Fibroblast of skin of left quadriceps (primary cell): ENCODE data around the gene PIK3R6.

Experiments used
- DNase-seq, 2 experiments: peaks; one replicate each; pipeline ENCODE4 v3.0.0-alpha.2; 2013; ENCODE audit warnings: low read depth in 2 of 2

PIK3R6 gene

DNA sequence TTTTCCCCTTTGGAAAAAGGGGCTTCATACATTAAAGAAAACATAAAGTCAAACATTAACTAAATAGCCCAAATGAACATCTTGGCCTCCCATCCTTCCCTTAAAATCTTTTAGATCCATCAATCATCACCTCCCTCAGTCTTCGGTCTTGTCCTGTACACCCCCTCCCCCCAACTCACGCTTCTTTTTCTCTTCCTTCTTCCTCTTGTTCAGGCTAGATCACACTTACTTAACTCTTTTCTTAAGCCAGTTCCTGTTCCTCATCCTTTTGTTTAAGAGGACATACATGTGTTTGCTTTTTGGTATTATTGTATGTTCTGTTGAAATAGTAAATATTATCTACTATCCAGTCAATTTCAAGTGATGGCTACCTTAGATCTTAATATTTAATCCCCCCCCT, 73.8 kb downstream of the PIK3R6 start:
- DNase-seq: no peak

DNA sequence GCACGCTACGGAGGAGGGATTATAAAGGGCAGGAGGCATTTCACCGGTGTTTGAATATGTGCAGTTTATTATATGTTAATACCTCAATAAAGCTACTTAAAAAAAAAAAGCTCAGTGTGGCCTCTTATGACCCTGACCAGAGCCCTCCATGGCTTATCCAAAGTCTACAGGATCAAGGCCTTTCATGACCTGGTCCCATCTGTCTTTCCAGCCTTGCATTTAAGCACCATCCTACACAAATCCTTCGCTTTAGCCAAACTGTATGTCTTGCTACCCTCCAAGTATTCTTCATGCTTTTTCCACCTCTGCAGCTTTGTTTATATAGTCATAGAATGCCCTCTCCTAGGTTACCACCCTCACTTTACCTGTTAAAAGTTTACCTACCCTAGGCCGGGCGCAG, 74.8 kb downstream of the PIK3R6 start:
- DNase-seq: no peak

DNA sequence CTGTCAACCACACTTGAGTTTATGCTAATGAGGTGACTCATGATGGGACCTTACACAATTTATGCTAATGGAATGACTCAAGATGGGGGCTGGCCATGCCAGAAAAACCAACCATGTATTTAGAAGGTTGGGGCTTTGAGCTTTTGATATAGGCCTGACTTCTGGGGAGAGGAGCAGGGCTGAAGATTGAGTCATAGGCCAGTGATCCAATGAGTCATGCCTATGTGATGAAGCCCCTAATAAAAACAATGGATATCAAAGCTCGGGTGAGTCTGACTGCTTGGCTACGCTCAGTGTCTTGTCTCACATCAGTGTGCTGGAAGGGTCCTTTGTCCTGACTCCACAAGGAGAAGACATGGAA, 75.6 kb downstream of the PIK3R6 start:
- DNase-seq: peak; percentile 31 to 36

DNA sequence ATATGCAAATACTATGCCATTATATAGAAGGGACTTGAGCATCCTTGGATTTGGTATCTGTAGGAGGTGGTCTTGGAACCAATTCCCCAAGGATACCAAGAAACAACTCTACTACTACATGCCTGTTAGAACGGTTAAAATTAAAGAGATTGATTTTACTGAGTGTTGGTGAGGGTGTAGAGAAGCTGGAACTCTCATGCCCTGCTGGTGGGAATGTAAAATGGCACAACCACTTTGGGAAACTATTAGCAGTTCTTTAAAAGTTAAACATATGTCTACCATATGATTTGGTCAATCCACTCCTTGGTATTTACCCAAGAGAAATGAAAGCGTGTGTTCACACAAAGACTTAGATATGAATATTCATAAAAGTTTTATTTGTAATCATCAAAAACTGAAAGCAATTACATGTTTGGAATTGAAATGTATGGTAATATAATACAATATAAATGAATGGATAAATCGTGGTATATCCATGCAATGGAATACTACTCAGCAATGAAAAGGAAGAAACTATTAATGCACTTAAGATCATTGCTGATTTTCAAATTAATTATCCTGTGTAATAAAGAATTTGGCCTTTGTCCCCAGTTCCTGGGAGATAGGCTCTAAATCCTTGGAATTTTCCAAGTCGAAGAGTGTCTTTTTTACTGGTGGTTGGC, 76.1 kb downstream of the PIK3R6 start:
- DNase-seq: no peak

DNA sequence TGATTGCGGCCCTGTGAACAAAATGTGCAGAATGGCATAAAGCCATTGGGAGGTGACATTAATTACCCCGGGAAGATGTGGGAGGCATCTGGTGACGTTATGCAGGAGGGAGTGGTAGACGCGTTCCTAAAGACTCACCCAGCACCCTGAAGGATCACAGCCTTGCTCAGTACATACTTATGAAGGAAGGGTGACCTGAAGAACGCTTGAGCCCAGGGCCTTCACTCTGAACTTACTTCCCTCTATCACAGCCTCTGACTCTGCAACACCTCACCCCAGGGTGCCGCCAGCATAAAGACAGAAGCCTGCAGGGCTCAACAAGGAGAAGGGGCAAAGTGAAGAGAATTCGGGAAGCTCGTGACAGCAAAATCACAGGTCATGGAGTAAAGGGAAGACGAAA, 77.7 kb downstream of the PIK3R6 start:
- DNase-seq: no peak

DNA sequence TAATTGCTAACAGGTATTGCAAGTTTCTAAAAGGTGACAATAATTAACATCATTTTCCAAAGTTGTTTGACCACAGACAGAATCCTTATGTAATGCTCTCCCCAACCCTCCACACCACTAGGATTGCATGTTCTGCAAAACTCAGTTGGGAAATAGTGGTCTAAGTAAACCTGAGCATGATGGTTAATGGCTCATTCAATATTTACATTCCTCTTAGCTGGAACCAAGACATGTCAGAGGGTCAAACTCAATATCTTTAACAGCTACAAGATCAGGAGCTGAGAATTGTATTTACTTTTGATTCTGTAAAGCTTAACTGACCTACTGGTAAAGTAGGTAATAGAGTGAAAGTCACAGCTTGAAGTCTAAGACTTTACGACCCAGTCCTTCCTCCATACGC, 78.5 kb downstream of the PIK3R6 start:
- no peak for DNase-seq

DNA sequence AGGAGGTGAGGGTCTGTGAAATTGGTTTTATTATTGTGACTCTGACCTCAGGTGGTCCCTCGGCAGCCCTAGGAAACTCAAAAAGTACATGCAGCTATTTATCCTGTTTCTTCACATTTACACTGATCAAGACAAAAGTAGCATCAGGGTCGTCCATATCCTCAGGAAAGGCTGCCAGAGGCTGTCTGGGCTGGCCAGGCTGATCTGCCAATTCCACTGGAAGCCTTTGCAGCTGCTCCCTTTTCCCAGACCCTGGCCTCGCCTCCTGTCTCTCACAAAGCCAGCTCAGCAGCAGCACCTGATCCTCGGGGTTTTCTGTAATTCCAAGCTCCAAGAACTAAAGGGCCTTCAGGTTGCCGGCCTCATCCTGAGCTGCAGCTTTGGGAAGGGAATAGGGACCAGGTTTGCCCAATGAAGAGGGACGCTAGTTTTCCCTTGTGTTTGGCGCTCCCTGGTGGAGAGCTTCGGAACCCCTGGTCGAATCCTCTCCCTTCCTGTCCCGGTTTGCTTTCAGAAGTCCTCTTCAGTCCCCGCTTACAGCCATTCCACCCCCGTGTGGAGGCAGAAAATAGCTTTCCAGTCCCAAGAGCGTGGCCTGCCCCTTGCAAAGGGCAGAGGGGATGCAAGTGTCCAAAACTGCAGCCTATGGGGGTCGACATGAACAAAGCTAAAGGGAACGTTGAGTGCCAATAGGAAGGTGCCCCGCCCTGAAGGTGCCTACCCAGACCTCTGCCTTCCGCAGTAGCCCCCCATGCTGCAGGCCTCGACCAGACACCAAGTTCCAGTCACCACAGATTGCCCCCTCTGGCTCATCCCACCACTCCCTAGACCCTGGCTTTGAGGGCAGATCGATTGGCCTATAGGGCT, 81.7 kb downstream of the PIK3R6 start:
- peak; percentile 29 for DNase-seq

DNA sequence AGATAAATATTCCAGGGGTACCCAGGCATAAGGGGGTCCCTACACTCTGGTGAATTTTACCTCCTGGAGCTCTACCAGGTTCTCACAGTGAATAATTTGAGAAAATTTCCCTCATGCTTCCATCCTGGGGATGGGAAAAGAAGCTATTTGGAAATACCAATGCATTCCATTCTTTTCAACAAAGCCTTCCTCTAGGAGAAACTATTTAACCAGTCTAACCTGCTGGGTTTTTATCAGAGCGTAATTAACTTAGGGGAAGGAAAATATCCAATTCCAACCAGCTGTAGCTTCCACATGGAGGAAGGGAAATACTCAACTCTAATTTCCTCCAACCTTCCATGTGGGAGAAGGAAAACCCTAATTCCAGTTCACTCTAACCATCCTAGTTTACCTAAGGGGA, 85.3 kb downstream of the PIK3R6 start:
- no peak for DNase-seq

DNA sequence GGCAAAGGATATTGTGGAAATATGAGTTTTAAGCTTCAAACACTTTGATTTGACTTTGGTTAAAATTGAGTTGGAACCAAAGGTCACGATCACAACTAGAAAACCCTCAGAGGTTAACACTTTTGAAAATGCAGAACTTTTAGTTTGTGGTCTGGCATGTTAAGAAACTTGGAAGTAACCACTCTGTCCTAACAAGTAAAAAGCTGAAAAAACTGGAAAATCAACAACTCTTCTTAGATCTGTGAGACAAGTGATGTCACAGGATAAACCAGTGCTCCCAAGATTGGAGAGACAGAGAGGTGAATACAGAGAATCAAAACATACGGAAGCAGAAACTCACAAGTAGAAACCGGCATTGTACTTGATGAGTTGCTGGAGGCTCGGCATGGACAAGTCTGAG, 85.7 kb downstream of the PIK3R6 start:
- DNase-seq: no peak

DNA sequence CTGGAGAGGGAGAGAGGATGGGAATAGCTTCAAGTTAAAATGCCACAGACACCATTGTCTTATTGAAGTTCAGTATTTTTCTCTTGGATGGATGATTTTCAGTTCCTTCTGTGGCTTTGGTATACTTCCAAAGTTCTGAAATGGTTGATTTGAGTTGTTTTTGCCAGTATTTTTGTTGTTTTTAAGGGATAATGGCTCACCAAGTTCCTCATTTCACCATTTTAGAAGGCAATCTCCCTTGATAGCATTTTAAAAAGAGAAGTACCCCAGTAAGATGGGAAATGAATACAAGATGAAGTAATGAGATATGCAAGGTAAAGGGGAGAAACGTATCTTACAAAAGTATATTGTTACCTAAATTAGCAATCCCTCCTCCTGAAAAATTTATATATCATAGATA, 90.6 kb downstream of the PIK3R6 start:
- no peak for DNase-seq

DNA sequence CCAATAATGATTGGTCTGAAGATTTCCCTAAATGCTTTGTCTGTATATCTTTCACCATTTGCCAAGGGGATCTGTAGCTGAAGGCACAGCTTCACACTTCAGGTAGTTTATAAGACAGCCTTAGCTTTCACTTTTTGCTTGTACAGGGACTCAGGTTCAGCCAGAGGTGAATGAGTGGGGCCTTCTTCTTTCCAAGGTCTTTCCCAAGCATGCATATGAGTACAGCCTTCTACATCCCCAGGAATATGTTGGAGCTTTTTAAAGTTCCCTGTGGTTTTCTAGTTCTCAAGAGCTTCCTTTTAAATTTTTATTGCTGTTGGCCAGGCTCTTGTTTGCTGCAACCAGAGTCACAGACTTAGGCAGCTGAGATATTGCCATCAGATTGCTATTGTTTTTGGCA, 91.2 kb downstream of the PIK3R6 start:
- no peak for DNase-seq

DNA sequence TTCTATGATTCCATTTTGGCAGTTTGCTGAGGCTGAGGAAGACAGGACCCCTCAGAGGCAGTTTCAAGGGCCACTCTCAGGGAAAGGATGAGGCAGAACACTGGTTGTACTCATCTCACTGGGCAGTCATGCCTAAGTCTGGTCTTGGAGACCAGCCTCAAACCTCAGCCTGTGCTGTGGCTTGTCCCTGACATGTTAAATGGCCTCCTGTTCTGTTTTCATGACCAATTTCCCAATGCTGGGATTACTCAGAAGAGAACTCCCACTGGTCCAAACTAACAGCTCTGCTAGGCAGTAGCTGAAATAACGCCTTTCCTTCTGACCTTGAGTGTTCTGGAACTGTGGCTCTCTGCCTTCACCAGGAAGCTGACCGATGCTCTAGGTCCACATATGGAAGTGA, 100.7 kb downstream of the PIK3R6 start:
- DNase-seq: no peak

DNA sequence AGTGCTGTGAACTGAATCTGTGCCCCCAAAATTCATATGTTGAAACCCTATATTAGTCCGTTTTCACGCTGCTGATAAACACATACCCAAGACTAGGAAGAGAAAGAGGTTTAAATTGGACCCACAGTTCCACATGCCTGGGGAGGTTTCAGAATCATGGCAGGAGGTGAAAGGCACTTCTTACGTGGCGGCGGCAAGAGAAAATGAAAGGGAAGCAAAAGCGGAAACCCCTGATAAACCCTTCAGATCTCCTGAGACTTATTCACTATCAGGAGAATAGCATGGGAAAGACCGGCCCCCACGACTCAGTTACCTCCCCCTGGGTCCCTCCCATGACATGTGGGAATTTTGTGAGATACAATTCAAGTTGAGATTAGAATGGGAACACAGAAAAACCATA, 105.5 kb downstream of the PIK3R6 start:
- DNase-seq: no peak

DNA sequence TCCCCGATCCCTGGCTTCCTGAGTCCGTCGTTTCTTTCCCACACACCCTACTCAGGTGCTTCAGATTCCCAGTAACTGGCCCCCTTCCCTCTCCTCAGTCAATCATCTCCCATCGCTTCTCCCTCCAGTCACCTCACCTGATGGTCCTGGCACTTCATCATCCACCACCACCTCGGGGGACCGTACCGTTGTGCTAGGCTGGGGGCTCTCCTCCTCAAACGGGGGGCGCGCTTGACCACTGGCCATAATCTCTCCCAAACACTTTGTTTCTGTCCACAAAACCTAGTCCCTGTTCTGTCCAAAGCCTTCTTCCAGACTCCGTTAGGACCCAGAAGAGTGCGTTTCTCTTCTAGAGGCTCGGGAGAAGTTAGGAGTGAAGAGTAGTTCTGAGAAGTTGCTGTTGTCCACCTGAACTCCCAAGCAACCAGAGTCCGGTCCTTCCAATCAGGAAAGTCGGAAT, 109.3 kb downstream of the PIK3R6 start, which contains the start of gene SPDYE4:
TSS of gene SPDYE4 (minus strand) at position 410 of the 460 bp plus-strand sequence. CDS start at position 246, 164 bp downstream.
- no peak for DNase-seq

DNA sequence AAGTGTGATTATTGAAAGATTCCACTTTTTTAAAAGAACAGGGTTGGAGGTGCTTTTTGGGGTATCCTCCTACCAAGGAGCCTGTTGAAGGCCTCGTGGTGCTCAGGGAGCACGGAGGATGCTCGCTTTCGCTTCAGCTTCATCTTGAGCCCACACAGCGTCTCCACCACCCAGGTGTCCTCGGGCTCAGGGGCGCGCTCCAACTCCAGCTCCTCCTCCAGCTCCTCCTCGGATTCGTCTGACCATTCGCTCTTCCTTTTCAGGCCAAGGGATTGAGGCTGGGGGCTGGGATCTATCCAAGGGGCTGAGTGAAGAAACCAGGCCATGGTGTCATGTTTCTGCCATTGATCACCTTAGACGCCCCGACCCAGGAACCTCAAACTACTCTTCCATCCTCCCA, 110.3 kb downstream of the PIK3R6 start:
- no peak for DNase-seq

DNA sequence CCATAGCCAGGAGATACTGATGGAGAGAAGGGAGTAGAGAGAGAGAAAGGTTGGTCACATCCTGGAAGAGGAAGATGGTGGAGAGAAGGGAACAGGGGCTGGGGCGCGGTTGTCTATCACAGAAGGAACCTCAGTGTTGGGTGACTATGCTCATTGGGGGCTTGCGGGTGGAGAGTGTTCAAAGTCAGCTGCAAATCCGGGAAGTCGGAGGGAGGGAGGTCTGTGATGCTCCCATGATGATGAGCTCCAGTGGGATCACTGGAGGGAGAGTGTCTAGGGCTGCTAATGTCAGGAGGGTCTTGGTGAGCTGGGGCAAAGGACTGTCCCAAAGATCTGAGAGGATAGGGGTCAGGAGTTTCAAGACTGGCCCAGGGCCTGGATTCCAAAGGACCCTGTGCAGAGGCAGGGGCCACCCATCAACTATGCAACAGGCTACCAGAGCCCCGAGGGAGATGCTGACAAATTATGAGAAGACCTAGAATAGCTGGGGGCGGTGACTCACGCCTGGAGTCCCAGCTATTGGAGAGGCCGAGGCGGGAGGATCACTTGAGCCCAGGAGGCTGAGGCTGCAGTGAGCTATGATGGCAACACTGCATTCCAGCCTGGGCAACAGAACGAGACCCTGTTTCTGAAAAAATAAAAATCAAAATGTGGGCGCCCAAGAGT, 111.8 kb downstream of the PIK3R6 start:
- no peak for DNase-seq

DNA sequence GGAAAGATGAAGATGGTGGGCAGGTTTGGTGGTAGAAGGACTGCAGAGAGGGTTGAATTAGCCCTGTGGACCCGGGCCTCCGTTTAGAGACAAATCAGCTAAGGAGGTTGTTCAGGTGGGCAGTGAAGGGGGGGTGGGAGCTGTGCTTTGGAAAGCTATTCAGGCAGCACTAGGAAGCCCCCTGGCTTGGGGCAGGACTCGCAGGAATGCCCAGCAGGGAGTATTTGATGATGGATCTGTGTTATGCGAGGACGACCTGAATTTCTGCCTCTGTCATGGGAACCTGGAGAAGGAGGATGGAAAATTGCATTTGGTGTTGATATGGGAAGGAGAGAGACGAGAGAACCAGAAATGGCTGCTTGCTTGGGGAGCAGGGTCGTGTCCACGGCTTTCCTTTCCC, 112.6 kb downstream of the PIK3R6 start:
- DNase-seq: no peak

DNA sequence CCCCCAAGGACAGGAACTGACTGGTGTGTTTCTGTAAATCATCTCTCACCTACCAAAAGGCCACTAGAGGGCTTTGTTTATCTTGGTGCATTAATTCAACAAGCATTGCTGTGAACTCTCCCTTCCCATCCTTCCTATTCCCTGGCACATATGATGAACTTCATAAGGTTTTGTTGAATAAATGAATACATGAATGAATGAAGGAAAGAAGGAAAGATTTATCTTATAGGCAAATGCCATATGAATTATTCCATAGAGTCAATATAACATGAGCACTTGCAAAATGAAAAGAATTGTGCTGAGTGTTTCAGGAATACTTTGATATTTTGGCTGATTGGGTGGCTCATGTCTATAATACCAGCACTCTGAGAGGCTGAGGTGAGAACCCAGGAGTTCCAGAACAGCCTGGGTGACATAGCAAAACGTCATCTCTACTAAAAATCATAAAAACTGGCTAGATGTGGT, 113.5 kb downstream of the PIK3R6 start:
- no peak for DNase-seq

DNA sequence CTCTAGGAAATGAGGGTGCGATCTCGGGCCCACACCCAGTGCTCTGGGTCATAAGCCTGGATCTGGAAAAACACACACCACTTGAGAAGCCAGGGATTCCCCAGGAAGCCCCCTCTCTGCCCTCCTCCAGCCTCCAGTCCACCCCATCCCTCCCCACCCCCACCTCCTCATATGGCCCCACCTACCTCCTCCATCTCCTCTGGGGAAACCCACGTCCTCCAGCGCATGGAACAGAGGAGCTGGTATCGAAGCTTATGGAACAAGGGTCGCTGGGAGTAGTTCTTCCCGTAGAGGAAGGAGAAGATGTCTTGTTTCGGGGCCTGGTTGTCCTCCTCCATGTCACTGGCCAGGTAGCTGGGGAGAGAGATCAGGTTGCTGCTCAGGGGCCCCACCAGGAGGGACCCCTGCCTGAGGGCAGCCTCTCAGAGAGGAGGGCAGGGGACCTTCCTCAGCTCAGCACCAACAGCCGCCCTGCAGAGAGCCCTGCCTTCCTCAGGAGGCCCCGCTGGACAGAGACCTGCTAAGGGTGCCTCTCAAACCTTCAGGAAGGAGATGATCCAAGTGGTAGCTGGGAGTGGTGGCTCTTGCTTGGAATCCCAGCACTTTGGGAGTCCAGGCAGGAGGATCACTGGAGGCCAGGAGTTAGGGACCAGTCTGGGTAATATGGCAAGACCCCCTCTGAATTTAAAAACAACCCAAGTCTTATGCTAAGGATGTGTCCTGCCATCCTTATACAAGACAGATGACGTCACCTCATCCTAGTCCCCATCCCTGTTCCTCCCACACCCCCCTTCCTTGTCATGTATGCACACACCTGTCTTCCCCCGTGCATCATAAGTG, 114.1 kb downstream of the PIK3R6 start:
- DNase-seq: no peak
